ENCODE results near the gene ZNF611.
"Not testable (repeated sequence)": the region's sequence is repeated elsewhere in the genome, so short reads cannot be mapped to it uniquely, and the experiment has no call there.

ZNF611 gene

DNA sequence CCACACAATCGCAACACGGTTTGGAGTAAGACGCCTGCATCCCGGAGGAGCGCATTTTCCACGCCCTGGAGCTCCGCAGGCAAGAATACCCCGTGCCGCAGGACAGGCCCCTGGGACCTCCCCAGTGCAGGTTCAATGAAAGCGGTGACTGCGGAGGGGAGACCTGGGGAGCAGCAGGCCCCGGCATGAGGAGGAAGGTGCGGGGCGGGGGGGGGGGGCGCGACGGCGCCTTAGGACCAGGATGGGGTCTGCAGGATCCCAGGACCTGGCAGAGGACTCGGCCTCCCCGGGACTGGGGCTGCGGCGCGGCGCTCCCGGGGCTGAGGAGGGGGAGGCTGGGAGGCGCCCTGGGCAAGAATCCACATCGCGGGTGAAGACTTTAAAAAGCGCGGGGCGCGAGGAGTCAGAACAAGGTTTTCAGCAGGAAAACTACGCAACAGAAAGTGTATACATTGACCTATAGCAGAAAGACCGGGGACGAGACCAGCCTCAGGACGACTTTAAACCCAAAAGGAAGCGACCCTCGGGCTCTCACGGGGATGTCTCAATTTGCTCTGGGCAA is 432 bp downstream of the ZNF611 start:
- Mint-ChIP-seq H3K4me3 (peak overlapping the region; percentile 88), H3K4me1 (peaks cover 32% of the 10 kb centered on the region), H3K36me3 (ENCODE audit: low read depth) (peaks cover 19% of the 10 kb centered on the region), H3K27me3 (ENCODE audit: low read depth, poor library complexity) (no peaks in the 10 kb centered on the region), H3K9me3 (peaks cover 43% of the 10 kb centered on the region), H3K27ac (peak overlapping the region; percentile 89)
- peak; percentile 46 for DNase-seq
- TF ChIP-seq, protein P1, sequence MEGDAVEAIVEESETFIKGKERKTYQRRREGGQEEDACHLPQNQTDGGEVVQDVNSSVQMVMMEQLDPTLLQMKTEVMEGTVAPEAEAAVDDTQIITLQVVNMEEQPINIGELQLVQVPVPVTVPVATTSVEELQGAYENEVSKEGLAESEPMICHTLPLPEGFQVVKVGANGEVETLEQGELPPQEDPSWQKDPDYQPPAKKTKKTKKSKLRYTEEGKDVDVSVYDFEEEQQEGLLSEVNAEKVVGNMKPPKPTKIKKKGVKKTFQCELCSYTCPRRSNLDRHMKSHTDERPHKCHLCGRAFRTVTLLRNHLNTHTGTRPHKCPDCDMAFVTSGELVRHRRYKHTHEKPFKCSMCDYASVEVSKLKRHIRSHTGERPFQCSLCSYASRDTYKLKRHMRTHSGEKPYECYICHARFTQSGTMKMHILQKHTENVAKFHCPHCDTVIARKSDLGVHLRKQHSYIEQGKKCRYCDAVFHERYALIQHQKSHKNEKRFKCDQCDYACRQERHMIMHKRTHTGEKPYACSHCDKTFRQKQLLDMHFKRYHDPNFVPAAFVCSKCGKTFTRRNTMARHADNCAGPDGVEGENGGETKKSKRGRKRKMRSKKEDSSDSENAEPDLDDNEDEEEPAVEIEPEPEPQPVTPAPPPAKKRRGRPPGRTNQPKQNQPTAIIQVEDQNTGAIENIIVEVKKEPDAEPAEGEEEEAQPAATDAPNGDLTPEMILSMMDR (IDR thresholded peaks at IDR 0.05), result no peak

DNA sequence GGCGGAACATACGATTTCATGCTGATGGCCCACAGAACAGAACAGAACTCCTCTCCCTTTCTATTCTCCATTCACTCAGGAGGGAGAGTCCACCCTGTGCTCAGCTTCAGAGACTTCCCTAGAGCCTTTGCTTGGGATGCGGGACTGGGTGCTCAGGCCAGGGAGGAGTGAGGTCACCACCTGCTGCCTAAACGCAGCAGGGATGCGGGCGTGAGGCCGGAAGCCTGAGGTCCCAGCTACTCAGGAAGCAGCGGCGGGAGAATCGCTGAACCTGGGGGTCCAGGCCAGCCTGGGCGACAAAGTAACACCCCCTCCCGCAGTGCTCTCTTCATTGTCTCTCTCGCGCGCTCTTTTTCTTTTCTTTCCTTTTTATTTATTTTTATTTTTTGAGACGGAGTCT is 8.8 kb downstream of the ZNF611 start:
- Mint-ChIP-seq H3K4me1 (peaks cover 37% of the 10 kb centered on the region), H3K36me3 (ENCODE audit: low read depth) (peaks cover 72% of the 10 kb centered on the region), H3K9me3 (peaks cover 27% of the 10 kb centered on the region), H3K27ac (peak overlapping the region; percentile 29)
- DNase-seq; H3K4me3 Mint-ChIP-seq; H3K27me3 Mint-ChIP-seq (ENCODE audit: low read depth, poor library complexity): not testable (repeated sequence)

DNA sequence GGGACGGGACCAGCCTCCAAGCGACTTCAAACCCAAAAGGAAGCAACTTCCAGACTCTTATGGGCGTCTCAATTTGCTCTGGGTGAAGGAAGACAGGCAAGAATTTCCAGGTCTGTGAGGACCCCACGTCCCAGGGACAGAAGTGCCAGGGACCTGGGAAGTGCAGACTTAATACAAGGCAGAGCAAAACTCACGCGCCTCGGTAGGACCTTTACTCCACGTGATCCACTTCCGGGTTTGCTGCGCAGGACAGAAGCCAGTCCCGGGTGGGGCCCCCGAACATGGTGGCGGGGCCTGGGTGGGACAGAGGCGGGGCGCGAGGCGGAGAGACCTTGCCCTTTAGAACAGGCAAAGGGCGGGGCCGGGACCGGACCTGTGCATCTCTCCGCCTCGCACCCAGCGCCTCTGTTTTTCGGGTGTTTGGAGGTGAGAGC is 9.3 kb downstream of the ZNF611 start:
- peaks cover 37% of the 10 kb centered on the region for H3K4me1 Mint-ChIP-seq
- H3K27me3 Mint-ChIP-seq (ENCODE audit: low read depth, poor library complexity), result no peaks in the 10 kb centered on the region
- H3K36me3 Mint-ChIP-seq (ENCODE audit: low read depth), result peaks cover 77% of the 10 kb centered on the region
- peaks cover 31% of the 10 kb centered on the region for H3K9me3 Mint-ChIP-seq
- no peak overlapping the region for H3K4me3 Mint-ChIP-seq
- TF ChIP-seq, protein P1 (IDR thresholded peaks at IDR 0.05), result no peak
- H3K27ac Mint-ChIP-seq, result no peak overlapping the region
- DNase-seq, result no peak

DNA sequence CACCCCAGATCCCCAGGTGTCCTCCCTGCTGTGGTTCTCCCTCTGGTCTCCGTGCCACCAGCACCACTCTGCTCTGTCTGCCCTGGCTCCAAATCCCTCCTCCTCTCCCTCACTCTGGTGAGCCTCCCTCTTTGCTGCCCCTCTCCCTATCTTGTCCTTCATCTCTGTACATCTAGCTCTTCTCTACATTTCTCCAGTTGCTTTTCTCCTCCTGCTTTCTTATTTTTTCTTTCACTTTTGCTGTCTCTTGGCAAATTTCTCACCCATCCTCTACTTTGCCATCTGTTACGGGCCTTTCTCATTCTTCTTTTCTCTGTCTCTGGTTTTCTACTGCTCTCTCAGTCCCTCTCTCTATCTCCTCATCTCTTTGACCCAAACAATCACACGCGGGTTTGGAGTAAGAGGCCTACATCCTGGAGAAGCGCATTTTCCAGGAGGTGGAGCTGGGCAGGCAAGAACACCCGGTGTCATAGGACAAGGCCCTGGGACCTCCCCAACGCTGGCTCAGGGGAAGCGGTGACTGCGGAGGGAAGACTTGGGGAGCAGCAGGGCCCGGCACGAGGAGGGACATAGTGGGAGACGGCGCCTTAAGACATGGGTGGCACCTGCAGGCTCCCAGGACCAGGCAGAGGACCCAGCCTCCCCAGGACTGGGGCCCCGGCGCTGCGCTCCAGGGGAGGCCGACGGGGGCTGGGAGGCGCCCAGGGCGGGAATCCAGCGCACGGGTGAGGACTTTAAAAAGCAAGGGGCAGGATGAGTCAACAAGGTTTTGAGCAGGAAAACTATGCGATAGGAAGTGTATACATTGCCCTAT is 9.9 kb downstream of the ZNF611 start:
- peaks cover 39% of the 10 kb centered on the region for H3K4me1 Mint-ChIP-seq
- peak overlapping the region; percentile 97 for H3K27ac Mint-ChIP-seq
- H3K4me3 Mint-ChIP-seq, result peak overlapping the region; percentile 64
- H3K9me3 Mint-ChIP-seq, result peaks cover 35% of the 10 kb centered on the region
- peaks cover 81% of the 10 kb centered on the region for H3K36me3 Mint-ChIP-seq (ENCODE audit: low read depth)
- no peaks in the 10 kb centered on the region for H3K27me3 Mint-ChIP-seq (ENCODE audit: low read depth, poor library complexity)
- TF ChIP-seq, protein P1 (IDR thresholded peaks at IDR 0.05), result no peak
- no peak for DNase-seq

DNA sequence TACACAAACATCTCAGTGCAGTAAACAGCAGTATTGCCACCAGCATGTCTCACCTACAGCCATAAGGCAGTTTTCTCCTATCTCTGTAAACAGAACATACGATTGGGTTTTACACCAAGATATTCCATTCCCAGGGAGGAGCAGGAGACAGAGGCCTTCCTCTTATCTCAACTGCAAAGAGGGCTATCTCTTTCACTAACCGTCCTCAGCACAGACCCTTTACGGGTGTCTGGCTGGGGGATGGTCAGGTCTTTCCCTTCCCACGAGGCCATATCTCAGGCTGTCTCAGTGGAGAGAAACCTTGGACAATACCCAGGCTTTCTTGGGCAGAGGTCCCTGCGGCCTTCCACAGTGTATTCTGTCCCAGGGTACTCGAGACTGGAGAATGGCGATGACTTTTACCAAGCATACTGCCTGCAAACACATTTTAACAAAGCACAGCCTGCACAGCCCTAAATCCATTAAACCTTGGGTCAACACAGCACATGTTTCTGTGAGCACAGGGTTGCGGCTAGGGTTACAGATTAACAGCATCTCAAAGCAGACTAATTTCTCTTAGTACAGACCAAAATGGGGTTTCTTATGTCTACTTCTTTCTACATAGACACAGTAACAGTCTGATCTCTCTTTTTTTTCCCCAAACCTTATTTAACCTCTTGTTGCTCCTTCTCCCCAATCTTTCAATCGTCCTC is 10.8 kb downstream of the ZNF611 start:
- H3K9me3 Mint-ChIP-seq, result peaks cover 43% of the 10 kb centered on the region
- peak overlapping the region; percentile 64 for H3K4me3 Mint-ChIP-seq
- H3K4me1 Mint-ChIP-seq, result peaks cover 45% of the 10 kb centered on the region
- peaks cover 84% of the 10 kb centered on the region for H3K36me3 Mint-ChIP-seq (ENCODE audit: low read depth)
- DNase-seq; H3K27me3 Mint-ChIP-seq (ENCODE audit: low read depth, poor library complexity): not testable (repeated sequence)
- peak overlapping the region; percentile 97 for H3K27ac Mint-ChIP-seq

DNA sequence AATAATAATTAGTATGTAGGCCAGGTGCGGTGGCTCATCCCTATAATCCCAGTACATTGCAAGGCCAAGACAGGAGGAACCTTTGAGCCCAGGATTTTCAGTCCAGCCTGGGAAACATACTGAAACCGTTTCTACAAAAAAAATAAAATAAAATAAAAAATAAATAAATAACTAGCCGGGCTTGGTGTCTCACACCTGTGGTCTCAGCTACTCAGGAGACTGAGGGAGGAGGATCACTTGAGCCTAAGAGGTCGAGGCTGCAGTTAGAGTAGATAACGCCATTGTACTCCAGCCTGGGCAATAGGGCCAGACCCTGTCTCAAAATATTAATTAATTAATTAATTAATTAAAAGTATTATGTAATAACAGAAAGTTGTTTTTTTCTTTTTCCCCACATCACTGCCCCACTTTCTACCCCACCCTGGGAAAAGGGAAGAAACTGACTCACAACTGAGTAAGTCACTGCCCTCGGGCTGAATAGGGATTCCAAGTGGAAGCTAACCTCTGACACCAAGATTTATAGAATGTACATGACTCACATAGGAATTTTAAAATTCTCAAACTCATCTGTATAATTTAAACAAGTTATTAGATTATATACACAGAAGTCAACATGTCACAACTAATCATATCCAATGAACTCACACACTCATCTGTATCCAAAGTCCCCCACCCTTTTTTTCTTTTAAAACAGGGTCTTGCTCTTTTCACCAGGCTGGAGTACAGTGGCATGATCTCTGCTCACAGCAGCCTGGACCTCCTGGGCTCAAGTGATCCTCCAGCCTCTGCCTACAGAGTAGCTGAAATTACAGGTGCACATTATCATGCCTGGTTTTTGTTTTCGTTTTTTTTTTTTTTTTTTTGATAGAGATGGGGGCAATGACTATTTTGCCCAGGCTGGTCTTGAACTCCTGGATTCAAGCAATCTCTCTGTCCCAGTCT is 12.5 kb downstream of the ZNF611 start:
- peaks cover 3% of the 10 kb centered on the region for H3K27me3 Mint-ChIP-seq (ENCODE audit: low read depth, poor library complexity)
- peak overlapping the region; percentile 97 for H3K27ac Mint-ChIP-seq
- TF ChIP-seq, protein P1 (IDR thresholded peaks at IDR 0.05), result no peak
- no peak for DNase-seq
- peaks cover 36% of the 10 kb centered on the region for H3K4me1 Mint-ChIP-seq
- H3K9me3 Mint-ChIP-seq, result peaks cover 47% of the 10 kb centered on the region
- H3K36me3 Mint-ChIP-seq (ENCODE audit: low read depth), result peaks cover 86% of the 10 kb centered on the region
- H3K4me3 Mint-ChIP-seq, result no peak overlapping the region

DNA sequence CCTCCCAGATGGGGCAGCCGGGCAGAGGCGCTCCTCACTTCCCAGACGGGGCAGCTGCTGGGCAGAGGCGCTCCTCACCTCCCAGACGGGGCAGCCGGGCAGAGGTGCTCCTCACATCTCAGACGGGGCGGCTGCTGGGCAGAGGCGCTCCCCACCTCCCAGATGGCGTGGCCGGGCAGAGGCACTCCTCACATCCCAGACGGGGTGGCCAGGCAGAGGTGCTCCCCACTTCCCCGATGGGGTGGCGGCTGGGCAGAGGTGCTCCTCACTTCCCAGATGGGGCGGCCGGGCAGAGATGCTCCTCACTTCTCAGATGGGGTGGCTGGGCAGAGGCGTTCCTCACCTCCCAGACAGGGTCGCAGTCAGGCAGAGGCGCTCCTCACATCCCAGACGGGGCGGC is 14.3 kb downstream of the ZNF611 start:
- Mint-ChIP-seq H3K9me3 (peaks cover 47% of the 10 kb centered on the region), H3K36me3 (ENCODE audit: low read depth) (peaks cover 86% of the 10 kb centered on the region)
- H3K27ac Mint-ChIP-seq, result not testable (repeated sequence)

More for the DNA sequence above, 14.3 kb downstream of the ZNF611 start:
- peaks cover 52% of the 10 kb centered on the region for H3K4me1 Mint-ChIP-seq
- H3K4me3 Mint-ChIP-seq; H3K27me3 Mint-ChIP-seq (ENCODE audit: low read depth, poor library complexity); DNase-seq: not testable (repeated sequence)

Measured in nephron progenitor cell (in vitro differentiated cells).